Measurements from ENCODE around the gene NUDT15.

- TF ChIP-seq POLR2A (IDR thresholded peaks at IDR 0.05) (peak; percentile 59 to 66), CTCF (IDR thresholded peaks at IDR 0.05) (peak; percentile 88 to 98 (median 98))
Observed at GRCh38 chr13:48037346-48038173, at the start of gene NUDT15.
